Measurements from ENCODE around the gene NTRK1. TPM values are rescaled to one million over a fixed set of nuclear protein-coding genes. Genes with fewer than 3 reads are reported as not detected.
A peak's percentile ranks its signal among the peaks of the same experiment; 100 is the strongest.

NTRK1 gene
- total and polyA plus RNA-seq, 3 donors from 2014 or later, result 4.7 to 38.8 (median 14.6) TPM

DNA sequence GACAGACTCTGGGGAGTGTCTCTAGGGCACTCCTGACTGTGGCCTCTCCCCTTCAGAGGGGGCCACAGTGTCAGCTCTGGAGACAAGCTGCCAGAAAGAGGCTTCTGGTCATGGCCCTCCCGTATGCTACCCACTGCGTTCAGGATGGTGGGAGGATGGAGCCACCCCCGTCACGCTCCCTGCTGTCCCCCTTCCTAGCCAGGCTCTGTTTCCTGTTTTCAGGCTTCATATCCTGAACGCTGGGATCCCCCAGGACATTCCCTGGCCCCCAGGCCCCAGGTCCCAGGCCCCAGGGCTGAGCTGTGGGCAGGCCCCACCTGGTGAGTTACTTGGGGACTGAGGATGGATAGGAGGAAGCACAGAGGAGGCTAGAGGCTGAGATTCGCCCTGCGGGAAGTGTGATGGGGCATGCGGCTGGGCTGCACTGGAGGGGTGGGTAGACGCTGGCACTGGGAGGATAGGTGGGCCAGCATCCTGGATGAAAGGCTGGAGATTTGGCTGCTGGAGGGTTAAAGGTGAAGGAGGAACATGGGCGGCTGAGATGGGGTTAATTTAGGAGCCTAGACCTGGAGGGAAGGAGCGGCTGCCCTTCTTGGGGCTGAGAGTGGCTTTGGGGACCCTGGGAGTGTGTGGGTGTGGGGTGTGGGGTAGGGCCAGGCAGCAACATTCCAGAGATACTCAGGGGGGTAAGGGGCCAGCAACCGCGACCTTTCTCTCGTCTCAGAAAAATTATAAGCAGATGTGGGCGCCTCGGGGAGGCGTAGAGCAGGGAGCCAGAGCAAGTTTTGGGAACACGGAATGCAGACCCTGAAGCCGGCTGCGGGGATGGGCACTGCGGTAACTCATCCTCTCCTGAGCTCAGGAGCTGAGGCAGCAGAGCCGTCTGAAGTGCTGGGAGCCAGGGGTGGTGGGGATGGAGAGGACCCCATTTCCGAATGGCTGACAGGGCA, 41.6 kb downstream of the NTRK1 start:
- H3K27me3 ChIP-seq, result no peaks in the 10 kb centered on the region
- intact Hi-C loops (cut with DNase I; ENCODE audit: low total_unique reads), result no loop called here
- DNase-seq, result no peak
- no peaks in the 10 kb centered on the region for H3K9me3 ChIP-seq
- H3K27ac ChIP-seq, result peak overlapping the region; percentile 7 to 13
- no peak for TF ChIP-seq POLR2A (IDR thresholded peaks at IDR 0.05)
- TF ChIP-seq, protein P1, sequence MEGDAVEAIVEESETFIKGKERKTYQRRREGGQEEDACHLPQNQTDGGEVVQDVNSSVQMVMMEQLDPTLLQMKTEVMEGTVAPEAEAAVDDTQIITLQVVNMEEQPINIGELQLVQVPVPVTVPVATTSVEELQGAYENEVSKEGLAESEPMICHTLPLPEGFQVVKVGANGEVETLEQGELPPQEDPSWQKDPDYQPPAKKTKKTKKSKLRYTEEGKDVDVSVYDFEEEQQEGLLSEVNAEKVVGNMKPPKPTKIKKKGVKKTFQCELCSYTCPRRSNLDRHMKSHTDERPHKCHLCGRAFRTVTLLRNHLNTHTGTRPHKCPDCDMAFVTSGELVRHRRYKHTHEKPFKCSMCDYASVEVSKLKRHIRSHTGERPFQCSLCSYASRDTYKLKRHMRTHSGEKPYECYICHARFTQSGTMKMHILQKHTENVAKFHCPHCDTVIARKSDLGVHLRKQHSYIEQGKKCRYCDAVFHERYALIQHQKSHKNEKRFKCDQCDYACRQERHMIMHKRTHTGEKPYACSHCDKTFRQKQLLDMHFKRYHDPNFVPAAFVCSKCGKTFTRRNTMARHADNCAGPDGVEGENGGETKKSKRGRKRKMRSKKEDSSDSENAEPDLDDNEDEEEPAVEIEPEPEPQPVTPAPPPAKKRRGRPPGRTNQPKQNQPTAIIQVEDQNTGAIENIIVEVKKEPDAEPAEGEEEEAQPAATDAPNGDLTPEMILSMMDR (IDR thresholded peaks at IDR 0.05), result no peak
- peaks cover 56% of the 10 kb centered on the region for H3K4me1 ChIP-seq
- 60 to 61% methylated on average over 17 to 22 of the region's 23 CpGs for WGBS, 2 donors
- no peak overlapping the region for H3K4me3 ChIP-seq
- no peaks in the 10 kb centered on the region for H3K36me3 ChIP-seq (ENCODE audit: low read depth, missing control alignments)

DNA sequence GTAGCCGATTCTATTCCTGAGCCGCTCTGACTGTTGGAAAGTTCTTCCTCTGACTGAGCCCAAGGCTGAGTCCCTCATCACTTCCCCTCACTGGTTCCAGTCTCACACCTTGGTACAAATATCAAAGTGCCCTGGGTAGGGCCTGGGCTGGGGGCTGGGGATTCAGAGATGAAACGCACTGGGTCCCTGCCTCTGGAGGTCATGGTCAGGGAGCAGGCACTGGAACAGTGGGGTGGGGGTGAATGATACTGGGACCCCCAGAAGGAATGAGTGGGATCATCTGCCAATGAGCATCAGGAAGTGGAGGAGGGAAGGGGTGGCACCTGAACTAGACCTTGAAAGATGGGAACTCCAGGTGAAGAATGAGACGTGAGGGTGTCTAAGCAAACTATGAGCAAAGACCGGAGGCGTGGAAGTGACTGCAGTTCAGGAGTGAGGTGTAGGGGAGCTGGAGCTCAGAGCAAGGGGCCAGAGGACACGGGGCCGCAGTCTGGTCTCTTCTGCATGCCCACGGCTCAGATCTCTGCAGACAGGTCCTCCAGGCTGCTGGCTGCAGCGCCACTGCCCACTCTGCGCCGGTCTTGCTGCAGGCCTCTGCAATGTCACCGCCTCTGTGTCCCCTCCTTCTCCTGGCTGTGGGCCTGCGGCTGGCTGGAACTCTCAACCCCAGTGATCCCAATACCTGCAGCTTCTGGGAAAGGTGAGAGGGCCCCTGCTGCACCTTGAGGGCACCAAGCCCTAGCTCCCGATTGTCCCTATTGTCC, 42.8 kb downstream of the NTRK1 start:
- H3K27me3 ChIP-seq, result no peaks in the 10 kb centered on the region
- 50 to 72% methylated on average over 15 of the region's 15 CpGs for WGBS, 2 donors
- H3K27ac ChIP-seq, result peak overlapping the region in 1 of 2 donors; percentile 45
- no peak overlapping the region for H3K4me3 ChIP-seq
- no peaks in the 10 kb centered on the region for H3K9me3 ChIP-seq
- DNase-seq, result no peak
- H3K36me3 ChIP-seq (ENCODE audit: low read depth, missing control alignments), result no peaks in the 10 kb centered on the region
- TF ChIP-seq, protein P1 (IDR thresholded peaks at IDR 0.05), result no peak
- TF ChIP-seq POLR2A (IDR thresholded peaks at IDR 0.05), result no peak
- intact Hi-C loops (cut with DNase I; ENCODE audit: low total_unique reads), result no loop called here
- H3K4me1 ChIP-seq, result peaks cover 52% of the 10 kb centered on the region

DNA sequence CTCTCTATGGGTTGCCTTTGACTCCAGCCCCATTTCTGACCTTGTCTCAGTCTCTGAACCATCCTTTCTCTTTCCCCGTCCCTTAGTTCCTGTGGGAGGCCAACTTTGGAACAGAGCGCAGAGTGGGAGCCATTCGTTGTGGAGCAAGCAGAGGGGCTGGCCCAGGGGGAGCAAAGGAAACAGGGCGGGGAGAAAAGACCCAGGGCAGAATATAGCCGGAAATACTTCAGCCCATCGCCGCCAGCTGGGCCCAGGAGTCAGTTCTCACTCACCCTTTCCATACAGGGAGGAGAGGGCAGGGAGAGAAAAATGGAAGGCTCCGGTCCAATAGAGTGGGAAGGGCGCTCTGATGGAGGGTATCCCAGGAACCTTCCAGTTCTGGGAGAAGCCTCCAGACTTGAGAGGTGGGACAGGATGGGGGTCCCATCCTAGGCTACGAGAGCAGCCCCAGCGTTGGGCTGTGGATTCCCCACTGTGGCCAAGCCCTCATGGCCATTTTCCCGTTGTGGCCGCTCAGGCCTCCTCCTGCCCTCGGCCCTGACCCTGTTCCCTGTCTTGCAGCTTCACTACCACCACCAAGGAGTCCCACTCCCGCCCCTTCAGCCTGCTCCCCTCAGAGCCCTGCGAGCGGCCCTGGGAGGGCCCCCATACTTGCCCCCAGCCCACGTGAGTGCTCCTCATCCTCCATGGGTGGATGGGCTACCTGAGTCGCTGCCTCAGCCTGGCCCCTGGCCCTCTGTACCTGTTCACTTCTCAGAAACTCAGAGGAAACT, 43.7 kb downstream of the NTRK1 start:
- intact Hi-C loops (cut with DNase I; ENCODE audit: low total_unique reads), result no loop called here
- Histone ChIP-seq H3K9me3 (no peaks in the 10 kb centered on the region), H3K27ac (peak overlapping the region in 1 of 2 donors; percentile 45), H3K27me3 (no peaks in the 10 kb centered on the region), H3K36me3 (ENCODE audit: low read depth, missing control alignments) (no peaks in the 10 kb centered on the region), H3K4me3 (no peak overlapping the region), H3K4me1 (peaks cover 52% of the 10 kb centered on the region)
- TF ChIP-seq POLR2A (IDR thresholded peaks at IDR 0.05), result no peak
- TF ChIP-seq, protein P1 (IDR thresholded peaks at IDR 0.05), result no peak
- WGBS, 2 donors, result 45 to 53% methylated on average over 19 of the region's 19 CpGs
- no peak for DNase-seq

DNA sequence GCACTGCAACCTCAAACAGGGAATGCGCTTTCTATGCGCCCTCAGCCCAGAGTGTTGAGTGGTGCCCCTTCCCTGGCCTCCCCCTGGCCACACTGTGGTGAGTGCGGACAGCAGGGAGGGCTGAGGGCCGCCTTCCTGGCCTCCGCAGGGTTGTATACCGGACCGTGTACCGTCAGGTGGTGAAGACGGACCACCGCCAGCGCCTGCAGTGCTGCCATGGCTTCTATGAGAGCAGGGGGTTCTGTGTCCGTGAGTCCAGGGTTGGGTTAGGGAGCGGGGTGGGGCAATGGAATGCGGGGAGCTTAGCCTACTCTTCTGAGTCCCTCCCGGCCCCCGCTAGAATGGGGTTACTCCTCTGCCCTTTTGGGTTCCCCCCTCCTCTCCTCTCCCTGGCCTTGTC, 44.5 kb downstream of the NTRK1 start:
- TF ChIP-seq, protein P1 (IDR thresholded peaks at IDR 0.05), result no peak
- TF ChIP-seq POLR2A (IDR thresholded peaks at IDR 0.05), result no peak
- Histone ChIP-seq H3K27ac (no peak overlapping the region), H3K36me3 (ENCODE audit: low read depth, missing control alignments) (no peaks in the 10 kb centered on the region), H3K4me1 (peaks cover 47% of the 10 kb centered on the region), H3K27me3 (no peaks in the 10 kb centered on the region), H3K9me3 (no peaks in the 10 kb centered on the region), H3K4me3 (no peak overlapping the region)
- intact Hi-C loops (cut with DNase I; ENCODE audit: low total_unique reads), result no loop called here
- 63 to 68% methylated on average over 10 to 16 of the region's 16 CpGs for WGBS, 2 donors
- DNase-seq, result no peak

Data from testis (tissue), 3 donors.